ENCODE data around the gene ATF7IP2. TPM values are rescaled to one million over a fixed set of nuclear protein-coding genes. Genes with fewer than 3 reads are reported as not detected.

Gene ATF7IP2
- total and polyA plus RNA-seq, 8 donors, result 8.5 to 14.3 (median 12.8) TPM

GRCh38 chr16:10368969-10369551 lies 16.8 kb upstream of the ATF7IP2 start:
- Histone ChIP-seq H3K4me3 (no peak overlapping the region), H3K4me1 (no peaks in the 10 kb centered on the region), H3K9me3 (peaks cover 0 to 19% of the 10 kb centered on the region in 2 donors), H3K36me3 (no peaks in the 10 kb centered on the region), H3K27ac (no peak overlapping the region), H3K27me3 (no peaks in the 10 kb centered on the region)
- no peak for TF ChIP-seq CTCF (IDR thresholded peaks at IDR 0.05)
- ATAC-seq (no peak), DNase-seq (no peak)
- intact Hi-C loops (cut with DNase I), result no loop called here

GRCh38 chr16:10370096-10370726 lies 15.7 kb upstream of the ATF7IP2 start:
- ATAC-seq, result no peak
- DNase-seq, result no peak
- Histone ChIP-seq H3K27ac (no peak overlapping the region), H3K4me3 (no peak overlapping the region), H3K4me1 (no peaks in the 10 kb centered on the region), H3K9me3 (peaks cover 0 to 27% of the 10 kb centered on the region in 2 donors), H3K36me3 (no peaks in the 10 kb centered on the region), H3K27me3 (no peaks in the 10 kb centered on the region)
- intact Hi-C loops (cut with DNase I), result no loop called here
- no peak for TF ChIP-seq CTCF (IDR thresholded peaks at IDR 0.05)

- peaks cover 0 to 27% of the 10 kb centered on the region in 2 donors for H3K9me3 ChIP-seq
- no peaks in the 10 kb centered on the region for H3K4me1 ChIP-seq
- ATAC-seq (no peak), DNase-seq (no peak)
- H3K27ac ChIP-seq, result no peak overlapping the region
- no peak for TF ChIP-seq CTCF (IDR thresholded peaks at IDR 0.05)
- intact Hi-C loops (cut with DNase I), result no loop called here
- H3K4me3 ChIP-seq, result no peak overlapping the region
- H3K27me3 ChIP-seq, result no peaks in the 10 kb centered on the region
- no peaks in the 10 kb centered on the region for H3K36me3 ChIP-seq
Observed at GRCh38 chr16:10371592-10371991, 14.3 kb upstream of the ATF7IP2 start.

GRCh38 chr16:10373556-10373955 lies 12.3 kb upstream of the ATF7IP2 start:
- Histone ChIP-seq H3K27ac (no peak overlapping the region), H3K27me3 (no peaks in the 10 kb centered on the region), H3K4me1 (no peaks in the 10 kb centered on the region), H3K36me3 (no peaks in the 10 kb centered on the region), H3K9me3 (peaks cover 0 to 27% of the 10 kb centered on the region in 2 donors), H3K4me3 (no peak overlapping the region)
- intact Hi-C loops (cut with DNase I), result no loop called here
- DNase-seq (no peak), ATAC-seq (no peak)
- TF ChIP-seq CTCF (IDR thresholded peaks at IDR 0.05), result no peak

GRCh38 chr16:10376229-10376628 lies 9.6 kb upstream of the ATF7IP2 start:
- Histone ChIP-seq H3K36me3 (no peaks in the 10 kb centered on the region), H3K9me3 (peaks cover 0 to 11% of the 10 kb centered on the region in 2 donors), H3K27me3 (no peaks in the 10 kb centered on the region), H3K27ac (no peak overlapping the region), H3K4me3 (no peak overlapping the region), H3K4me1 (no peaks in the 10 kb centered on the region)
- TF ChIP-seq CTCF (IDR thresholded peaks at IDR 0.05), result no peak
- no peak for DNase-seq
- intact Hi-C loops (cut with DNase I), result no loop called here
- ATAC-seq, result no peak

All from left lung (tissue), 10 donors.